ENCODE data around the gene RBM12. TPM values are rescaled to one million over a fixed set of nuclear protein-coding genes. Genes with fewer than 3 reads are reported as not detected.

RBM12 gene
- polyA plus RNA-seq, 1 donor (not counting 4 experiments of a cell fraction or from before 2014, with no cell fraction given): 98.9 TPM

DNA sequence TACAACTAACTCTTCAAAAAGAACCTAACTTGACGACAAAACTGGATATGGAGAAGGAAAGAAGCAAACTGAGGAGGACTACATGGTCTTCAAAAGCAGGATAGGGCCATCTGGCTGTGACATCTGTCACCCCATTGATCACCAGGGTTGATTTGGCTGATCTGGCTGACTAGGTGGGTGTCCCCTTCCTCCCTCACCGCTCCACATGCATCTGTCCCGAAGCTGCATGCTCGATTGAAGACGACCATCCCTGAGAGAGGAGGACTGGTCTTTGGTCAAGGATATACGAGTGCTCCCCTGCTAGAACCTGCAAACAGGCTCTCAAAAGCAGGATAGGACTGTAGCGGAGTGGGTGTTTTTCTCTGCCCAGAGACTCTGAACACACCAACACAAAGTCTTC is 21.7 kb downstream of the RBM12 start:
- dilution Hi-C loops (cut with MboI; ENCODE audit: extremely low pct_ligation_motif_present, low sequenced_read_pairs): no loop called here
- peaks cover 11% of the 10 kb centered on the region for H4K20me1 ChIP-seq (ENCODE audit: control insufficient read depth, extremely low read depth, insufficient read depth, low read length)
- no peak overlapping the region for H3K9ac ChIP-seq (ENCODE audit: control insufficient read depth, extremely low read depth, insufficient read depth, low read length)
- TF ChIP-seq EZH2 (IDR thresholded peaks at IDR 0.05; ENCODE audit: low read length): no peak
- TF ChIP-seq, protein P1, sequence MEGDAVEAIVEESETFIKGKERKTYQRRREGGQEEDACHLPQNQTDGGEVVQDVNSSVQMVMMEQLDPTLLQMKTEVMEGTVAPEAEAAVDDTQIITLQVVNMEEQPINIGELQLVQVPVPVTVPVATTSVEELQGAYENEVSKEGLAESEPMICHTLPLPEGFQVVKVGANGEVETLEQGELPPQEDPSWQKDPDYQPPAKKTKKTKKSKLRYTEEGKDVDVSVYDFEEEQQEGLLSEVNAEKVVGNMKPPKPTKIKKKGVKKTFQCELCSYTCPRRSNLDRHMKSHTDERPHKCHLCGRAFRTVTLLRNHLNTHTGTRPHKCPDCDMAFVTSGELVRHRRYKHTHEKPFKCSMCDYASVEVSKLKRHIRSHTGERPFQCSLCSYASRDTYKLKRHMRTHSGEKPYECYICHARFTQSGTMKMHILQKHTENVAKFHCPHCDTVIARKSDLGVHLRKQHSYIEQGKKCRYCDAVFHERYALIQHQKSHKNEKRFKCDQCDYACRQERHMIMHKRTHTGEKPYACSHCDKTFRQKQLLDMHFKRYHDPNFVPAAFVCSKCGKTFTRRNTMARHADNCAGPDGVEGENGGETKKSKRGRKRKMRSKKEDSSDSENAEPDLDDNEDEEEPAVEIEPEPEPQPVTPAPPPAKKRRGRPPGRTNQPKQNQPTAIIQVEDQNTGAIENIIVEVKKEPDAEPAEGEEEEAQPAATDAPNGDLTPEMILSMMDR (optimal IDR thresholded peaks at IDR 0.05 in 1 of 3, IDR thresholded peaks at IDR 0.05 in 1 of 3, conservative IDR thresholded peaks at IDR 0.05 in 1 of 3; ENCODE audit: extremely low read depth in 1 of 3, insufficient read depth in 2 of 3, low read length in 3 of 3): no peak
- H3K79me2 ChIP-seq (ENCODE audit: control insufficient read depth, insufficient read depth, low read length): peaks cover 76% of the 10 kb centered on the region
- H3K9me1 ChIP-seq (ENCODE audit: control insufficient read depth, extremely low read depth, insufficient read depth, low read length): peaks cover 5% of the 10 kb centered on the region
- peaks cover 5 to 8% of the 10 kb centered on the region in 2 experiments for H3K36me3 ChIP-seq (ENCODE audit: control insufficient read depth in 2 of 2, extremely low read depth in 1 of 2, insufficient read depth in 2 of 2, low read length in 2 of 2)
- FAIRE-seq (no peak), DNase-seq (ENCODE audit: low read depth, low spot score) (no peak)
- H3K4me3 ChIP-seq (ENCODE audit: control insufficient read depth in 2 of 3, extremely low read depth in 1 of 3, insufficient read depth in 2 of 3, low read depth in 1 of 3, low read length in 3 of 3): no peak overlapping the region
- H2AFZ ChIP-seq (ENCODE audit: control insufficient read depth, low read length): no peak overlapping the region
- no peaks in the 10 kb centered on the region for H3K9me3 ChIP-seq (ENCODE audit: control insufficient read depth, low read depth, low read length)
- H3K4me1 ChIP-seq (ENCODE audit: control insufficient read depth, extremely low read depth, insufficient read depth, low read length): peaks cover 9% of the 10 kb centered on the region
- no peak overlapping the region for H3K27ac ChIP-seq (ENCODE audit: control insufficient read depth, insufficient read depth, low read length)
- H3K4me2 ChIP-seq (ENCODE audit: control insufficient read depth, extremely low read depth, insufficient read depth, low read depth, low read length): no peak overlapping the region
- no peaks in the 10 kb centered on the region for H3K27me3 ChIP-seq (ENCODE audit: control insufficient read depth, extremely low read depth, insufficient read depth, low read length)

- H3K36me3 ChIP-seq (ENCODE audit: control insufficient read depth in 2 of 2, extremely low read depth in 1 of 2, insufficient read depth in 2 of 2, low read length in 2 of 2): peaks cover 5 to 6% of the 10 kb centered on the region in 2 experiments
- no peak overlapping the region for H3K4me3 ChIP-seq (ENCODE audit: control insufficient read depth in 2 of 3, extremely low read depth in 1 of 3, insufficient read depth in 2 of 3, low read depth in 1 of 3, low read length in 3 of 3)
- peaks cover 9% of the 10 kb centered on the region for H3K4me1 ChIP-seq (ENCODE audit: control insufficient read depth, extremely low read depth, insufficient read depth, low read length)
- peaks cover 11% of the 10 kb centered on the region for H4K20me1 ChIP-seq (ENCODE audit: control insufficient read depth, extremely low read depth, insufficient read depth, low read length)
- H2AFZ ChIP-seq (ENCODE audit: control insufficient read depth, low read length): no peak overlapping the region
- no peak for DNase-seq (ENCODE audit: low read depth, low spot score)
- TF ChIP-seq, protein P1 (optimal IDR thresholded peaks at IDR 0.05 in 1 of 3, IDR thresholded peaks at IDR 0.05 in 1 of 3, conservative IDR thresholded peaks at IDR 0.05 in 1 of 3; ENCODE audit: extremely low read depth in 1 of 3, insufficient read depth in 2 of 3, low read length in 3 of 3): no peak
- no peak for TF ChIP-seq EZH2 (IDR thresholded peaks at IDR 0.05; ENCODE audit: low read length)
- dilution Hi-C loops (cut with MboI; ENCODE audit: extremely low pct_ligation_motif_present, low sequenced_read_pairs): no loop called here
- H3K9me1 ChIP-seq (ENCODE audit: control insufficient read depth, extremely low read depth, insufficient read depth, low read length): peaks cover 5% of the 10 kb centered on the region
- H3K79me2 ChIP-seq (ENCODE audit: control insufficient read depth, insufficient read depth, low read length): peaks cover 79% of the 10 kb centered on the region
- H3K27me3 ChIP-seq (ENCODE audit: control insufficient read depth, extremely low read depth, insufficient read depth, low read length): no peaks in the 10 kb centered on the region
- H3K9ac ChIP-seq (ENCODE audit: control insufficient read depth, extremely low read depth, insufficient read depth, low read length): no peak overlapping the region
- no peak overlapping the region for H3K4me2 ChIP-seq (ENCODE audit: control insufficient read depth, extremely low read depth, insufficient read depth, low read depth, low read length)
- no peaks in the 10 kb centered on the region for H3K9me3 ChIP-seq (ENCODE audit: control insufficient read depth, low read depth, low read length)
- no peak overlapping the region for H3K27ac ChIP-seq (ENCODE audit: control insufficient read depth, insufficient read depth, low read length)
- no peak for FAIRE-seq
These were observed 23.0 kb downstream of the RBM12 start for GRCh38 chr20:35641743-35642142.

Measured in keratinocyte (primary cell).